Endodermal cell (in vitro differentiated cells): ENCODE results near the gene PTPRE. TPM values are rescaled to one million over a fixed set of nuclear protein-coding genes. Genes with fewer than 3 reads are reported as not detected.

ENCODE experiments used
- DNase-seq: peaks from one replicate; pipeline ENCODE4 v3.0.0-alpha.2; 2017
- H3K27ac ChIP-seq: 2 replicates; pipeline ENCODE4 v1.5.1; 2013; ENCODE audit warnings: mild to moderate bottlenecking, low read depth, low read length, moderate library complexity
- H3K27me3 ChIP-seq: 2 replicates; pipeline ENCODE4 v1.6.1; 2013; ENCODE audit warnings: mild to moderate bottlenecking, low read length, moderate library complexity; ENCODE audit not compliant: insufficient read depth, control insufficient read depth, poor library complexity, severe bottlenecking
- H3K36me3 ChIP-seq: 2 replicates; pipeline ENCODE4 v1.7.0; 2013; ENCODE audit warnings: mild to moderate bottlenecking, low read length, moderate library complexity; ENCODE audit not compliant: control insufficient read depth, insufficient read depth
- H3K4me1 ChIP-seq: one replicate; pipeline ENCODE4 v1.7.0; 2013; ENCODE audit warnings: low read length; ENCODE audit not compliant: control insufficient read depth, insufficient read depth
- H3K4me3 ChIP-seq: 2 replicates; pipeline ENCODE4 v1.5.1; 2013; ENCODE audit warnings: mild to moderate bottlenecking, low read length, moderate library complexity
- H3K9ac ChIP-seq: 2 replicates; pipeline ENCODE4 v1.6.1; 2013; ENCODE audit warnings: mild to moderate bottlenecking, low read length, moderate library complexity; ENCODE audit not compliant: poor library complexity, severe bottlenecking; ENCODE audit errors: extremely low read depth
- H3K9me3 ChIP-seq: 2 replicates; pipeline ENCODE4 v1.6.1; 2013; ENCODE audit warnings: mild to moderate bottlenecking, low read length, moderate library complexity; ENCODE audit not compliant: control insufficient read depth
- H3K27ac Mint-ChIP-seq: 2 replicates; pipeline ENCODE4 v1.8.0; 2020; ENCODE audit warnings: mixed read lengths
- H3K27me3 Mint-ChIP-seq: 2 replicates; pipeline ENCODE4 v1.8.0; 2021; ENCODE audit warnings: mild to moderate bottlenecking, mixed read lengths; ENCODE audit not compliant: insufficient read depth
- H3K36me3 Mint-ChIP-seq: 2 replicates; pipeline ENCODE4 v1.8.0; 2020; ENCODE audit warnings: low read depth, mixed read lengths
- H3K4me1 Mint-ChIP-seq: 2 replicates; pipeline ENCODE4 v1.8.0; 2020; ENCODE audit warnings: mixed read lengths
- H3K4me3 Mint-ChIP-seq: 2 replicates; pipeline ENCODE4 v1.8.0; 2020; ENCODE audit warnings: mild to moderate bottlenecking, moderate library complexity, mixed read lengths
- H3K9me3 Mint-ChIP-seq: 2 replicates; pipeline ENCODE4 v1.8.0; 2020; ENCODE audit warnings: mild to moderate bottlenecking, mixed read lengths
- WGBS, 2 experiments: methylation state at CpG; one replicate each; pipeline versions ENCODE4 v1.1.5 to v1.1.7; 2013; ENCODE audit warnings: missing lambda C conversion rate in 2 of 2, mixed read lengths in 1 of 2; ENCODE audit not compliant: insufficient coverage in 1 of 2, insufficient read length in 1 of 2; 5-methylcytosine and 5-hydroxymethylcytosine counted together
- long read RNA-seq, 4 experiments: library from polyadenylated mRNA in 2 of 4; library from RNA in 1 of 4; library from capped mRNA in 1 of 4; stranded (forward) in 3 of 4; unstranded in 1 of 4; transcript quantifications; one replicate each; pipeline ENCODE4 v2.0.0, GENCODE V29; 2020 to 2021; ENCODE audit warnings: inconsistent platforms in 1 of 4
- polyA plus RNA-seq, 2 experiments: library from polyadenylated mRNA; stranded (reverse); fragments of 50-300 nt; gene quantifications; one replicate each; pipeline ENCODE4 v1.2.3, GENCODE V29; 2013
- total RNA-seq, 2 donors: library from RNA; stranded (reverse); fragmentation: NEBNext Ultra II Directional in 1 of 2; extraction: Animal tissue kit (Norgen Biotek cat#: 25700) in 1 of 2; gene quantifications; 2 replicates in 1 of 2; 3 replicates in 1 of 2; pipeline ENCODE4 v1.2.1, GENCODE V29; 2021
- TF ChIP-seq, protein P1 (sequence below): fragments of 200-600 bp; sonication (generic); conservative IDR thresholded peaks from 2 replicates; pipeline ENCODE4 v1.5.0; 2021; ENCODE audit warnings: antibody characterized with exemption, mild to moderate bottlenecking

PTPRE gene, protein sequence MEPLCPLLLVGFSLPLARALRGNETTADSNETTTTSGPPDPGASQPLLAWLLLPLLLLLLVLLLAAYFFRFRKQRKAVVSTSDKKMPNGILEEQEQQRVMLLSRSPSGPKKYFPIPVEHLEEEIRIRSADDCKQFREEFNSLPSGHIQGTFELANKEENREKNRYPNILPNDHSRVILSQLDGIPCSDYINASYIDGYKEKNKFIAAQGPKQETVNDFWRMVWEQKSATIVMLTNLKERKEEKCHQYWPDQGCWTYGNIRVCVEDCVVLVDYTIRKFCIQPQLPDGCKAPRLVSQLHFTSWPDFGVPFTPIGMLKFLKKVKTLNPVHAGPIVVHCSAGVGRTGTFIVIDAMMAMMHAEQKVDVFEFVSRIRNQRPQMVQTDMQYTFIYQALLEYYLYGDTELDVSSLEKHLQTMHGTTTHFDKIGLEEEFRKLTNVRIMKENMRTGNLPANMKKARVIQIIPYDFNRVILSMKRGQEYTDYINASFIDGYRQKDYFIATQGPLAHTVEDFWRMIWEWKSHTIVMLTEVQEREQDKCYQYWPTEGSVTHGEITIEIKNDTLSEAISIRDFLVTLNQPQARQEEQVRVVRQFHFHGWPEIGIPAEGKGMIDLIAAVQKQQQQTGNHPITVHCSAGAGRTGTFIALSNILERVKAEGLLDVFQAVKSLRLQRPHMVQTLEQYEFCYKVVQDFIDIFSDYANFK
- total RNA-seq, result 1 to 10 TPM in 1 of 2 donors, under 1 TPM in 1; 0.75 to 3.0 TPM
- polyA plus RNA-seq (2013, experiment 1 of 2), result 1.1 TPM
- polyA plus RNA-seq (2013, experiment 2 of 2), result 1.2 TPM
- long read RNA-seq, experiment 1, result 0 reads
- long read RNA-seq, experiment 2, result 0 reads
- long read RNA-seq, experiment 3, partial matches to known transcripts, result 0 of 1 reads
- long read RNA-seq, experiment 3, other reads (novel, unspliced or antisense), result 1 of 1 reads
- long read RNA-seq, experiment 4, result 0 reads

GRCh38 chr10:127906548-127907377 lies at the start of gene PTPRE:
Gene PTPRE, plus strand, starts transcription at chr10:127907103. Its CDS starts 133,779 bp downstream, at chr10:128040882.
- no peaks in the 10 kb centered on the region for H3K36me3 Mint-ChIP-seq
- H3K4me1 ChIP-seq, result no peaks in the 10 kb centered on the region
- no peak within 1 kb of the TSS for H3K27ac Mint-ChIP-seq
- 9 to 10% methylated on average over 19 to 78 of the region's 78 CpGs for WGBS, 2 experiments
- no peak within 1 kb of the TSS for H3K9ac ChIP-seq
- no peaks in the 10 kb centered on the region for H3K4me1 Mint-ChIP-seq
- DNase-seq, result peak; percentile 89
- H3K27ac ChIP-seq, result no peak within 1 kb of the TSS
- no peaks in the 10 kb centered on the region for H3K9me3 ChIP-seq
- no peaks in the 10 kb centered on the region for H3K9me3 Mint-ChIP-seq
- peaks cover 39% of the 10 kb centered on the region for H3K27me3 ChIP-seq
- TF ChIP-seq, protein P1, sequence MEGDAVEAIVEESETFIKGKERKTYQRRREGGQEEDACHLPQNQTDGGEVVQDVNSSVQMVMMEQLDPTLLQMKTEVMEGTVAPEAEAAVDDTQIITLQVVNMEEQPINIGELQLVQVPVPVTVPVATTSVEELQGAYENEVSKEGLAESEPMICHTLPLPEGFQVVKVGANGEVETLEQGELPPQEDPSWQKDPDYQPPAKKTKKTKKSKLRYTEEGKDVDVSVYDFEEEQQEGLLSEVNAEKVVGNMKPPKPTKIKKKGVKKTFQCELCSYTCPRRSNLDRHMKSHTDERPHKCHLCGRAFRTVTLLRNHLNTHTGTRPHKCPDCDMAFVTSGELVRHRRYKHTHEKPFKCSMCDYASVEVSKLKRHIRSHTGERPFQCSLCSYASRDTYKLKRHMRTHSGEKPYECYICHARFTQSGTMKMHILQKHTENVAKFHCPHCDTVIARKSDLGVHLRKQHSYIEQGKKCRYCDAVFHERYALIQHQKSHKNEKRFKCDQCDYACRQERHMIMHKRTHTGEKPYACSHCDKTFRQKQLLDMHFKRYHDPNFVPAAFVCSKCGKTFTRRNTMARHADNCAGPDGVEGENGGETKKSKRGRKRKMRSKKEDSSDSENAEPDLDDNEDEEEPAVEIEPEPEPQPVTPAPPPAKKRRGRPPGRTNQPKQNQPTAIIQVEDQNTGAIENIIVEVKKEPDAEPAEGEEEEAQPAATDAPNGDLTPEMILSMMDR, result peak; percentile 92
- peaks cover 50% of the 10 kb centered on the region for H3K27me3 Mint-ChIP-seq
- peak within 1 kb of the TSS; percentile 35 for H3K4me3 Mint-ChIP-seq
- no peaks in the 10 kb centered on the region for H3K36me3 ChIP-seq
- H3K4me3 ChIP-seq, result peak within 1 kb of the TSS; percentile 69

DNA sequence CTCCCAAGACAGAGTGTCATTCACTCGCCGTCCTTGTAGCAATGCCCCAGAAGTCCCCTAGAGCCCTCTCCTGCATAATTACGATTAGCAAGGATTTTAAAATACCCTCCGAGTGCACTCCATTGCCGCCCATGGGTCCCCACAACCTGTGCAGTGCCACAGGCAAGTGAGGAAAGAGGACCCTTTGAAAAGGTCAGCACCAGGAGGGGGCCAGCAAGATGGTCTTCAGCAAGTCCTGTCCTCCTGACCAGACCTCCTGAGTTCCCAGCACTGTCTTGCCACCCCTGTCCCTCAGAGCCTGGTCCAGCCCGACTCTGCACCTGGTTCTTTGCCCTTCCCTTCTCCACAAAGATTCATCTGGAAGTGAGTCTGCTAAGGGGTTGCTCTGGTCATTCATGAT lies 46.3 kb upstream of the PTPRE start:
- no peak overlapping the region for H3K4me3 Mint-ChIP-seq
- no peaks in the 10 kb centered on the region for H3K27me3 ChIP-seq
- H3K4me1 ChIP-seq, result no peaks in the 10 kb centered on the region
- peaks cover 12% of the 10 kb centered on the region for H3K9me3 ChIP-seq
- H3K4me1 Mint-ChIP-seq, result no peaks in the 10 kb centered on the region
- TF ChIP-seq, protein P1, result no peak
- H3K4me3 ChIP-seq, result no peak overlapping the region
- no peak overlapping the region for H3K27ac ChIP-seq
- peaks cover 18% of the 10 kb centered on the region for H3K9me3 Mint-ChIP-seq
- WGBS, 2 experiments, result 91 to 96% methylated on average over 6 of the region's 6 CpGs
- peak; percentile 6 for DNase-seq
- H3K9ac ChIP-seq, result no peak overlapping the region
- peaks cover 3% of the 10 kb centered on the region for H3K27me3 Mint-ChIP-seq
- no peak overlapping the region for H3K27ac Mint-ChIP-seq
- no peaks in the 10 kb centered on the region for H3K36me3 ChIP-seq
- H3K36me3 Mint-ChIP-seq, result no peaks in the 10 kb centered on the region
